A673 (cell line): ENCODE measurements around the gene LRRC3.

Experiments used
- EZH2 ChIP-seq: fragments of 200-600 bp; sonication (generic); IDR thresholded peaks from 2 replicates; pipeline ENCODE4 v1.6.1; 2017; ENCODE audit warnings: borderline replicate concordance, low read depth, mild to moderate bottlenecking, mixed read lengths, antibody characterized with exemption, low read length; ENCODE audit not compliant: poor library complexity, severe bottlenecking
- TF ChIP-seq, protein P1 (sequence below): fragments of 300-800, 200-600 bp; sonication (generic); conservative IDR thresholded peaks from 2 replicates; pipeline ENCODE4 v1.5.1; 2017; ENCODE audit warnings: low read depth, mild to moderate bottlenecking, antibody characterized with exemption, low read length, moderate library complexity, mixed read lengths

DNA sequence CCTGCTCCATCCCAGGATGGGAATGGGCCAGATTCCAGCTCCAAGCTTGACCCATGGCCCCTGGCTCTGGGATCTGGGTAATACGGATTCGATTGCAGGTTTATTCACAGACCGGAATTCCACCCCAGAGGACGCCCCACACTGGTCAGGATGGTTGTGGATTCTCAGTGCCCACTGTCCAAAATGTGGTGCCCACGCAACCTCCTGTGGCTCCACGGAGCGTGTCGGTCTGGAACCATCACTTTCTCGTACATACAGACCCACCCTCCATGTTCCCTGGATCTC lies 53.1 kb downstream of the LRRC3 start:
- TF ChIP-seq, protein P1, sequence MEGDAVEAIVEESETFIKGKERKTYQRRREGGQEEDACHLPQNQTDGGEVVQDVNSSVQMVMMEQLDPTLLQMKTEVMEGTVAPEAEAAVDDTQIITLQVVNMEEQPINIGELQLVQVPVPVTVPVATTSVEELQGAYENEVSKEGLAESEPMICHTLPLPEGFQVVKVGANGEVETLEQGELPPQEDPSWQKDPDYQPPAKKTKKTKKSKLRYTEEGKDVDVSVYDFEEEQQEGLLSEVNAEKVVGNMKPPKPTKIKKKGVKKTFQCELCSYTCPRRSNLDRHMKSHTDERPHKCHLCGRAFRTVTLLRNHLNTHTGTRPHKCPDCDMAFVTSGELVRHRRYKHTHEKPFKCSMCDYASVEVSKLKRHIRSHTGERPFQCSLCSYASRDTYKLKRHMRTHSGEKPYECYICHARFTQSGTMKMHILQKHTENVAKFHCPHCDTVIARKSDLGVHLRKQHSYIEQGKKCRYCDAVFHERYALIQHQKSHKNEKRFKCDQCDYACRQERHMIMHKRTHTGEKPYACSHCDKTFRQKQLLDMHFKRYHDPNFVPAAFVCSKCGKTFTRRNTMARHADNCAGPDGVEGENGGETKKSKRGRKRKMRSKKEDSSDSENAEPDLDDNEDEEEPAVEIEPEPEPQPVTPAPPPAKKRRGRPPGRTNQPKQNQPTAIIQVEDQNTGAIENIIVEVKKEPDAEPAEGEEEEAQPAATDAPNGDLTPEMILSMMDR: no peak
- no peak for TF ChIP-seq EZH2
